MCF 10A (cell line): ENCODE data around the gene TTC3. TPM values are rescaled to one million over a fixed set of nuclear protein-coding genes. Genes with fewer than 3 reads are reported as not detected.

Source experiments
- BruUV-seq: library from RNA; stranded (reverse); fragments of 400-500 nt; replicated peaks from 2 replicates; lab custom pipeline; 2021; lab: Mats Ljungman, UMichigan
- CTCF ChIA-PET: fragments of 300-600 bp; sonication (Branson Sonifier 250); formaldehyde crosslinking; extraction: SDS; loops from one replicate; lab custom pipeline; 2021; ENCODE audit warnings: antibody characterized with exemption, inconsistent platforms; lab: Yijun Ruan, JAX
- POLR2A ChIA-PET: fragments of 300-600, 350-650 bp; sonication (Branson Sonifier 250); formaldehyde crosslinking; extraction: SDS; loops from one replicate; lab custom pipeline; 2020; ENCODE audit warnings: antibody characterized with exemption, inconsistent platforms; lab: Yijun Ruan, JAX
- DNase-seq: peaks from one replicate; pipeline ENCODE4 v3.0.0-alpha.2; 2018; ENCODE audit not compliant: unreplicated experiment
- H3K27ac Mint-ChIP-seq: one replicate; pipeline ENCODE4 v1.8.0; 2022; ENCODE audit warnings: mild to moderate bottlenecking, low read depth, mixed read lengths; ENCODE audit not compliant: unreplicated experiment
- H3K27me3 Mint-ChIP-seq: one replicate; pipeline ENCODE4 v1.8.0; 2022; ENCODE audit warnings: mixed read lengths; ENCODE audit not compliant: insufficient read depth, unreplicated experiment
- H3K36me3 Mint-ChIP-seq: one replicate; pipeline ENCODE4 v1.8.0; 2022; ENCODE audit warnings: mild to moderate bottlenecking, moderate library complexity, mixed read lengths; ENCODE audit not compliant: insufficient read depth, unreplicated experiment
- H3K4me1 Mint-ChIP-seq: one replicate; pipeline ENCODE4 v1.8.0; 2022; ENCODE audit warnings: mixed read lengths; ENCODE audit not compliant: insufficient read depth, unreplicated experiment
- H3K4me3 Mint-ChIP-seq: one replicate; pipeline ENCODE4 v1.8.0; 2022; ENCODE audit warnings: mild to moderate bottlenecking, moderate library complexity, mixed read lengths; ENCODE audit not compliant: unreplicated experiment
- H3K9me3 Mint-ChIP-seq: one replicate; pipeline ENCODE4 v1.8.0; 2022; ENCODE audit warnings: mixed read lengths; ENCODE audit not compliant: unreplicated experiment
- CTCF ChIP-seq: fragments of 200-600 bp; IDR thresholded peaks from one replicate; pipeline ENCODE4 v1.8.0; 2022; ENCODE audit warnings: antibody characterized with exemption, mild to moderate bottlenecking; ENCODE audit not compliant: unreplicated experiment
- intact Hi-C: fragments of 100-400 bp; cut with micrococcal nuclease; formaldehyde crosslinking; loops from 2 replicates; pipeline ENCODE4 v1.14.1; 2022
- total RNA-seq: library from RNA; stranded (reverse); gene quantifications from 2 replicates; pipeline ENCODE4 v1.2.3, GENCODE V29; 2022

Gene TTC3
- total RNA-seq, 1 experiment from 2014 or later, result 74.4 TPM

GRCh38 chr21:37227071-37228002 is 154.3 kb downstream of the TTC3 start:
- CTCF ChIA-PET, result interaction anchor here (0.6 kb wide), 1 partner anchor 109 kb away, joined by 3 read pairs; no protein-coding TSS in a partner anchor
- H3K4me3 Mint-ChIP-seq, result no peak overlapping the region
- no peaks in the 10 kb centered on the region for H3K9me3 Mint-ChIP-seq
- H3K27ac Mint-ChIP-seq, result no peak overlapping the region
- H3K36me3 Mint-ChIP-seq, result peaks cover 85% of the 10 kb centered on the region
- no peak for DNase-seq
- TF ChIP-seq CTCF, result no peak
- BruUV-seq, result no TSS peak
- intact Hi-C loops, result no loop called here
- H3K27me3 Mint-ChIP-seq, result no peaks in the 10 kb centered on the region
- POLR2A ChIA-PET, result interaction anchor here (0.7 kb wide), 2 partner anchors 32 to 346 kb away, joined by 3 read pairs; no protein-coding TSS in a partner anchor
- H3K4me1 Mint-ChIP-seq, result peaks cover 5% of the 10 kb centered on the region

GRCh38 chr21:37228003-37228400 is 154.9 kb downstream of the TTC3 start:
- Mint-ChIP-seq H3K4me1 (peaks cover 3% of the 10 kb centered on the region), H3K27me3 (no peaks in the 10 kb centered on the region), H3K36me3 (peaks cover 87% of the 10 kb centered on the region), H3K9me3 (no peaks in the 10 kb centered on the region), H3K4me3 (no peak overlapping the region), H3K27ac (no peak overlapping the region)
- DNase-seq, result no peak
- TF ChIP-seq CTCF, result no peak
- ChIA-PET POLR2A (interaction anchor here (0.7 kb wide), 1 partner anchor 31 kb away, joined by 3 read pairs; no protein-coding TSS in a partner anchor), CTCF (no interaction called here)
- intact Hi-C loops, result no loop called here
- BruUV-seq, result no TSS peak

GRCh38 chr21:37230632-37231248 is 157.7 kb downstream of the TTC3 start:
- no peaks in the 10 kb centered on the region for H3K9me3 Mint-ChIP-seq
- no peak overlapping the region for H3K27ac Mint-ChIP-seq
- H3K27me3 Mint-ChIP-seq, result no peaks in the 10 kb centered on the region
- no peak overlapping the region for H3K4me3 Mint-ChIP-seq
- H3K4me1 Mint-ChIP-seq, result no peaks in the 10 kb centered on the region
- no peak for DNase-seq
- TF ChIP-seq CTCF, result no peak
- POLR2A ChIA-PET, result interaction anchor here (1.2 to 1.4 kb wide), 2 partner anchors 10 to 140 kb away, joined by 3 to 5 read pairs; no protein-coding TSS in a partner anchor
- CTCF ChIA-PET, result interaction anchor here (0.5 to 0.7 kb wide), 3 partner anchors 136 to 715 kb away, joined by 3 to 4 read pairs (median 3); no protein-coding TSS in a partner anchor
- intact Hi-C loops, result no loop called here
- H3K36me3 Mint-ChIP-seq, result peaks cover 78% of the 10 kb centered on the region
- no TSS peak for BruUV-seq

- no TSS peak for BruUV-seq
- ChIA-PET POLR2A (interaction anchor here (1.2 kb wide), 1 partner anchor 28 kb away, joined by 4 read pairs; no protein-coding TSS in a partner anchor), CTCF (interaction anchor here (0.7 kb wide), 1 partner anchor 714 kb away, joined by 3 read pairs; no protein-coding TSS in a partner anchor)
- Mint-ChIP-seq H3K4me3 (no peak overlapping the region), H3K27ac (no peak overlapping the region), H3K36me3 (peaks cover 77% of the 10 kb centered on the region), H3K4me1 (no peaks in the 10 kb centered on the region), H3K9me3 (no peaks in the 10 kb centered on the region), H3K27me3 (no peaks in the 10 kb centered on the region)
- intact Hi-C loops, result no loop called here
- no peak for TF ChIP-seq CTCF
- DNase-seq, result no peak
Observed at GRCh38 chr21:37231249-37231645, 158.2 kb downstream of the TTC3 start.
